VCaP (cell line): ENCODE measurements around the gene ORAI3.

Source experiments
- H3K27ac ChIP-seq: fragments of 450-650 bp; 2 replicates; pipeline ENCODE4 v1.5.1; 2017
- TF ChIP-seq, protein P1 (sequence below): fragments of 450-650 bp; conservative IDR thresholded peaks from 2 replicates; pipeline ENCODE4 v1.5.1; 2017; ENCODE audit warnings: mild to moderate bottlenecking, moderate library complexity

Gene ORAI3

DNA sequence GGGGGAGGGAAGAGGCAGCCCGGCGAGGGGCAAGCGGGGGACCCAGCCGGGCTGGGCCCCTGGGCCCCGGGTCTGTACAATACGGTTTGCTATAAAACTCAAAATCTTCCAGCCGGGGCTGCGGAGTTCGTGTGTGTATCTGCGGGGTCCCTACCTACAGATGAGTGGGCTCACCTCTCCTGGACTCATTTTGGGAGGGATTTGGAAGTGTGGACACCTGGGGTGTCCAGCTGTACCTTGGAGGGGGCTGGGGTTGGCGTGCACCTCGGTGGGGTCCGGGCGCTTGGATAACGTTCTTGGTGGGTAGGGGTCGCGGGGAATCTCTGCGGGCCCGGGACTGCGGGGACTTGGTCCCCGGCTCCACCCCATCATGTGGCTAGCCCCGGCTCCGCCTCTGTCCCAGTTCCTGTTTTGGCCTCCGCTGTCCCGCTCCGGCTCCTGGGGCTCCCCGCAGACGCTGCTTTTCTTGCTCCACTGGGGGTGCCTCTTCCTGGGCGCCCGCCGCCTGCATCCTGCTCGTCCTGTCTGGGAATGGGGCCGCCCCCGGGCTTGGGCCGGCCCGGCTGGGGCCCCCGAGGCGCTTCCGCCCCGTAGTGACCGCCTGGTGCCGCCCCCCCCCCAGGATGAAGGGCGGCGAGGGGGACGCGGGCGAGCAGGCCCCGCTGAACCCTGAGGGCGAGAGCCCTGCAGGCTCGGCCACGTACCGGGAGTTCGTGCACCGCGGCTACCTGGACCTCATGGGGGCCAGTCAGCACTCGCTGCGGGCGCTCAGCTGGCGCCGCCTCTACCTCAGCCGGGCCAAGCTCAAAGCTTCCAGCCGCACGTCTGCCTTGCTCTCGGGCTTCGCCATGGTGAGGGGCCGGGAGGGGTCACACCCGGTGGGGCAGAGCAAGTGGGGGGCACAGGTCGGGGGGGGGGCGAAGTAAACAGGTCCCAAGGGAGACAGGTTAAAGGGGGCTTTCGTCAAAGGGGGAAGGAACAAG lies at the start of gene ORAI3:
ORAI3 (plus strand) TSS at position 402 of the 983 bp plus-strand sequence; CDS start at position 624, 222 bp downstream.
- peak within 1 kb of the TSS; percentile 78 for H3K27ac ChIP-seq
- TF ChIP-seq, protein P1, sequence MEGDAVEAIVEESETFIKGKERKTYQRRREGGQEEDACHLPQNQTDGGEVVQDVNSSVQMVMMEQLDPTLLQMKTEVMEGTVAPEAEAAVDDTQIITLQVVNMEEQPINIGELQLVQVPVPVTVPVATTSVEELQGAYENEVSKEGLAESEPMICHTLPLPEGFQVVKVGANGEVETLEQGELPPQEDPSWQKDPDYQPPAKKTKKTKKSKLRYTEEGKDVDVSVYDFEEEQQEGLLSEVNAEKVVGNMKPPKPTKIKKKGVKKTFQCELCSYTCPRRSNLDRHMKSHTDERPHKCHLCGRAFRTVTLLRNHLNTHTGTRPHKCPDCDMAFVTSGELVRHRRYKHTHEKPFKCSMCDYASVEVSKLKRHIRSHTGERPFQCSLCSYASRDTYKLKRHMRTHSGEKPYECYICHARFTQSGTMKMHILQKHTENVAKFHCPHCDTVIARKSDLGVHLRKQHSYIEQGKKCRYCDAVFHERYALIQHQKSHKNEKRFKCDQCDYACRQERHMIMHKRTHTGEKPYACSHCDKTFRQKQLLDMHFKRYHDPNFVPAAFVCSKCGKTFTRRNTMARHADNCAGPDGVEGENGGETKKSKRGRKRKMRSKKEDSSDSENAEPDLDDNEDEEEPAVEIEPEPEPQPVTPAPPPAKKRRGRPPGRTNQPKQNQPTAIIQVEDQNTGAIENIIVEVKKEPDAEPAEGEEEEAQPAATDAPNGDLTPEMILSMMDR, result no peak

DNA sequence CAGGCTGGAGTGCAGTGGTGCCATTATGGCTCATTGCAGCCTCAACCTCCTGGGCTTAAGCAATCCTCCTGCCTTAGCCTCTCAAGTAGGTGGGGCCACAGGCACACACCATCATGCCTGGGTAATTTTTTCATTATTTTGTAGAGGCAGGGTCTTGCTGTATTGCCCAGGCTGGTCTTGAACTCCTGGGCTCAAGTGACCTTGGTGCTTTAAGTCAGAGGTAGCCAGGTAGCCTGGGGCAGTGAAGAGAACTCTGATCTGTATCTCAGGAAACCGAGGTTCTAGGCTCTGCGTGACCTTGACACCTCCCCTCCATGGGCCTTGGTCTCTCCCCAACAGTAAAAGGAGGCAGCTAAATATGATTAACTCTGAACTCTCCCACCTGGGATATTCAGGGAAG lies 49.1 kb upstream of the ORAI3 start:
- H3K27ac ChIP-seq, result no peak overlapping the region
- TF ChIP-seq, protein P1, result no peak

DNA sequence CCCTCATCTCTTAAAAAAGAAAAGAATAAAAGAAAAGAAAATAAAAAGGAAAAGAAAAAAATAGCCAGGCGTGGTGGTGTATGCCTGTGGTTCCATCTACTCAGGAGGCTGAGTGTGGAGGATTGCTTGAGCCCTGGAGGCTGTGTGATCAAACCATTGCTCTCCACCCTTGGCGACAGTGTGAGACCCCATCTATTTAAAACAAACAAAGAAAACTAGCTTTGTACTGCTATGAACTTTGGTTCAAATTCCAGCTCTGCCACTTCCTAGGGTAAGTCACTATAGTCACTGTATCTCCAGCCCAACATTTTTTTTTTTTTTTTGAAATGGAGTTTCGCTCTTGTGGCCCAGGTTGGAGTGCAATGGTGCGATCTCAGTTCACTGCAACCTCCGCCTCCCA lies 48.3 kb upstream of the ORAI3 start:
- H3K27ac ChIP-seq, result no peak overlapping the region
- TF ChIP-seq, protein P1, result no peak

- peak overlapping the region; percentile 80 for H3K27ac ChIP-seq
- TF ChIP-seq, protein P1, result no peak
Measured at GRCh38 chr16:30901201-30902028, 47.5 kb upstream of the ORAI3 start.

- TF ChIP-seq, protein P1, result peak; percentile 76
- peak overlapping the region; percentile 80 for H3K27ac ChIP-seq
Measured at GRCh38 chr16:30902029-30902972, 46.6 kb upstream of the ORAI3 start.

GRCh38 chr16:30903002-30903401 lies 45.9 kb upstream of the ORAI3 start:
- TF ChIP-seq, protein P1, result no peak
- H3K27ac ChIP-seq, result no peak overlapping the region; the same call in 1 of the 2 replicates
